ENCODE measurements around the gene APMAP. TPM values are rescaled to one million over a fixed set of nuclear protein-coding genes. Genes with fewer than 3 reads are reported as not detected.
A peak's percentile ranks its signal among the peaks of the same experiment; 100 is the strongest.

APMAP gene
- total RNA-seq, 1 donor from 2014 or later, result 180 TPM

DNA sequence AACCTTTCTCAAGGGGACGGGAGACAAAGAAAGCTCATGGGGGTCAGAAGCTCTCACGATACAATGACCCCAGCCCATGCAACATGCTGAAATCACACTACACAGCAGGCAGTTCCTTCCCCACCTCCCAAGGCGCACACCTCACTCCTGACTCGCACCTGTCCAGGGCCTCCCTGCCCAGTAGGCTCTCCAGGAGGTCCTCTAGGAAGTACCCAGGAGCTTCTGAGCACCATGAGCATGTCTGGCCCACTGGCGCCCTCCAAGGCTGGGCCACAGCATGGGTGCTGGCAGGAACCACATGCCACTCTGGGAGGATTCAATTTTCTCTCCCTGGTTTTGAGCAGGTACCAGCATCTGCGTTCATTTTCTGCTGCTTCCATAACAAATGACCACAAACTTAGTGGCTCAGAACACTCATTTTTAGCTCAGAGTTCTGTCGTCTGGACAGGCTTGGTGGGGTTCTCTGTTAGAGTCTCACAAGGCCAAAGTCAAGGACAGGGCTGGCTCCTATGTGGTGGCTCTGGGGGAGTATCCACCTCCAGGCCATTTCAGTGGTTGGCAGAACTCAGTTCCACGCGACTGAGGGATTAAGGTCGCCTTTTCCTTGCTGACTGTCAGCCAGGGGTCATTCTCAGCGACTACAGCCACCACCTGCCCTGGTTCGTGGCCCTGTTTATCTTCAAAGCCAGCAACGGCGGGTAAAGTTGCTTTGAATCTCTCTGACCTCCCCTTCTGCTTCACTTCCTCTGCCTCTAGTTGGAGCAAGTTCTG is 32.7 kb upstream of the APMAP start:
- ATAC-seq (no peak), DNase-seq (ENCODE audit: low spot score) (peak; percentile 21)

DNA sequence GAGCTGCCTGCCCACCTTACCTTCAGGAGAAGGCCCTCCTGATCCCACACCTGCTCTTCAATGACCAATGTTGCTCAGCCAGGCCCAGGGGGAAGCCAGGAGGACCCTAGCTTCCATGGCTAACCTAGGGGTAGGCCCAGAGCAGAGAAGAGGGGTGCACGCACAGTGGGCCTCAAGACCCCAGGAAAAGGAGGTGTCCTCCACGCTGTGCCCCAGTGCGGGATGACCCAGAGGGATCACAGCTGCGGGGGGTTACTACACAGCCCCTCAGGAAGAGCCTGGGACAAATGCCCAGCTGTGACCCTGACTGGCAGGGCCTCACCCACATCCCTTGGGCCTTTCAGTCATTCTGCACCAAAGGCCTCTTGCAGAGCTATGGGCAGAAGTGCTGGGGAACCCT is 31.6 kb upstream of the APMAP start:
- DNase-seq (ENCODE audit: low spot score) (peak; percentile 19), ATAC-seq (no peak)

DNA sequence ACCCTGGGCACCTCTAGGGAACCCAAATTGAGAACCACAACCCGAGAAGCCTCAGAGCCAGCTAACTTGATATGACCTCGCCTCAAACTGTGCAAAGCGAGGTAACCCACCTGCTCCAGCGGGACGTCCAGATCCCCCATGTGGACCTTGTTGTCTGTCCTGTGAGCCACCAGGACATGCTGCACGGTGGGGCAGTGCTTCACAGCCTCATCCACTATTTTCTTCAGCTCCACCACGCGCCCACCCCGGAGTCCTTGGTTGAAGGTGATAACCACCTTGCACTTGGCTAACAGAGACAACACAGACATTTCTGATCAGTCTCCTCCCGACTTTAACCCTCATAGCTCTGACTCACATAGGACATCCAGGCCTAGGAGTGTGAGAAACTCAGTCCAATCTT is 30.8 kb upstream of the APMAP start:
- DNase-seq (ENCODE audit: low spot score) (peak; percentile 37), ATAC-seq (no peak)

DNA sequence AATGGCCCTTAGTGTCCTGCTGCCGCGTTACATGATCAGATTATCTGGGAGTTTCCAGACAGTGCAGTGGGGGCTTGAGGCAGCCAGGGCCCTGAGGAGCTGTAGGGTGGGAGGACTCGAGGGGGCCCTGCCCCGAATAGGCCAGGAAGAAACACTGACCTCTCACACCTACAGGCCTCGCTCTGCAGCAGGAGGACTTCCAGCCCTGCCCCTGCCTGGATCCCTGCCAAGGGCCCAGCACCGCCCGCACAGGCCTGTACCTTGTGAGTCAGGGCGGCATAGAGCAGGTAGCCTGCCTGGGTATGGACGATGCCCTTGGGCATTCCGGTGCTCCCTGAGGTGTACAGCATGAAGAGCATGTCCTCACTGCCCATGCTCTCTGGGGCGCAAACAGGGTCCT is 30.1 kb upstream of the APMAP start:
- ATAC-seq (peak; percentile 85), DNase-seq (ENCODE audit: low spot score) (peak; percentile 73)

DNA sequence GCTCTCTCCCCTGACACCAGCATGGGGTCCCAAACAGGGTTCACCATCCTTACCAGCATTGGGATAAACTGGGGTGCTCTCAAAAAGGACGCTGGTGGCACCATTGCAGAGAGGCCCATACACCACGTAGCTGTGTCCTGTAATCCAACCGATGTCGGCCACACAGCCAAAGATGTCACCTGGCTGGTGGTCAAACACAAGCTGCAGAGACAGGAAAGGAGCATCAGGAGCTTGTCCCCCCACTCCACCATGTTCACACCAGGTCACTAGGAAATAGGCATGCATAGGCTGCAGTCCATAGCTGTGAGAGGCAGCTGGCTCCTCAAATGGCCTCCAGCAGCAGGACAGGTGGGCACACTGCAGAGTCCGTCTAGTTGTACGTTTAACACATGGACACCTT is 28.8 kb upstream of the APMAP start:
- DNase-seq (ENCODE audit: low spot score) (no peak), ATAC-seq (no peak)

DNA sequence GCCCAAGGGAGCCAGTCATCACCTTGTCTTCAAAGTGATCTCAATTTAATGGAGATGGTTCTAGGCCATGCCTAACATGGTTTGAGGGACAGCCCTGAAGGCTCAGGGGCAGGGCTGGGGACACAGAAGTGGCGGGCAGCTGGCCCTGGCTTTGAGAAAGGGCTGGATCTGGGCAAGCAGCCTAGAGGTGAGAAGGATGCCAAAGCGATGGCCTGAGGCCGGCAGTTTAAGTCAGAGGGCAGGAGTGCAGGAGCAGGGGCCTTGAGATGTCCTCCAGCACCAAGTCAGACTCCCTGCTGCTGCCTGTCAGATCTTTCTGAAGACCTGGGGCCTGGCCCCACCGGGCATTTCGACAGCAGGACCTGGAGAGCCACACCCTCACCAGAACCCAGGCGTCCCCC is 28.4 kb upstream of the APMAP start:
- peak; percentile 44 for DNase-seq (ENCODE audit: low spot score)
- peak; percentile 12 for ATAC-seq

DNA sequence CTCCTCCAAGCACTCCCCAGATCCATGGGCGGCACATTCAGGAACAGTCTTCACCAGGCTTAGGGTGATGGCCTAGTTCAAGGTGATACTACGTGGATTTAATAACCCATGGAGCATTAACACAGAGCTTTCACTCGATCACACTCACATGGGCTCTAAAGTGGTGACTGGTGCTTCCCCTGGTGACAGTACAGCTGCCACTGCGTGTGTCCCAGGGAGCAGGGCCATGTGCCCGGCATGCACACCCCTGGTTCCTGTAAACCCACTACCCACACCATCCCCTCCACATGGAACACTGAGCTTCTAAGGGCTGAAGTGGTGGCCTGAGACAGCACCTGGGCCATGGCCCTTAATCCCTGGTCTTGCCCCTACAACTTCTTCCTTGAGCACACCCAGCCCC is 27.8 kb upstream of the APMAP start:
- DNase-seq (ENCODE audit: low spot score), result peak; percentile 23
- ATAC-seq, result no peak

DNA sequence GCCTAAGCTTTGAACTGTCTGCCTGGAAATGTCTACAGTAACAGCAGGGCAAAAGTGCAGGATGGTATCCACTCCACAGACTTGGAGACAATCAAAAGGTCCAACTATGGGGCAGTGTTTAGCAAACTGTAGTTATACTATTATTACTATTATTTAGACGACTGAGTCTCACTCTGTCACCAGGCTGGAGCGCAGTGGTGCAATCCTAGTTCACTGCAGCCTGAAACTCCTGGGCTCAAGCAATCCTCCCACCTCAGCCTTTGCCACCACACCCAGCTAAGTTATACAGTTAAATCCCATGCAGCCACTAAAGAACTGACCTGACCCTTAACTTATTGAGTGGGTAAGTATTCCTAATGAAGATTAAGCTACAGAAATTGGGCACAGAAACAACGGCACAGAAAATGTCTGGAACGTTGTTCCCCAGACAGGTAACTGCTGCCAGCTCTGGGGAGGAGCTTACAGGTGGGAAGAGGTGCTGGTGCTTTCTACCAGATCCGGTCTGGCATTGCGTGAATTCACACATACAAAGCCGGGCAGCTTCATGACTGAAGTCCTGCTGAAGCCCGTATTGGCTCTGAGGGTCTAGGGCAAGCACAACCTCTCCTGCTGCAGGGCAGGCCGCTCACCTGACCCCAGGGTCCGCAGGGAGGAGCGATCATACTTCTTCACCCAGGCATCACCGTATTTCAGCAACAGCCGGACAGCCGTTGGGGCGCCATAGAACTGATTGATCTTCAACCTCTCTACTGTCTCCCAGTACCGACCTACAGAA is 27.0 kb upstream of the APMAP start:
- ATAC-seq (no peak), DNase-seq (ENCODE audit: low spot score) (peak; percentile 38)

DNA sequence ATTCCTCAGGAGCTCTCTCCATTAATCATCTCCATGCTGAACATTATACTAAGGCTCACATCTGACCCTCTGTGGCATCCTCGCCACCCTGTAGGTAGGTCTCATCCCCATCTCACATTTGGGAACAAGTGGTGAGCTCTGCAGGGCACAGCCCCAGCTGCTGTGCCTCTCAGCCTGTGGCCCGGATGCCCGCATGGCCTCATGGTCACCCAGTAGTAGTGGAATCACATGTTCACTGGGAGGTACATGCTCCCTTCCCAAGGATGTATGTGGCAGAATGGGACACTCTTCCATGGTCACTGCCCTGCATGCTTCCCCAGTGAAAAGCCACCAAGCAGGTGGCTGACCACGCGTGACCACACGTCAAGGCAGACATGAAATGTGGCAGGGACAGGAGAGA is 26.3 kb upstream of the APMAP start:
- DNase-seq (ENCODE audit: low spot score) (no peak), ATAC-seq (no peak)

DNA sequence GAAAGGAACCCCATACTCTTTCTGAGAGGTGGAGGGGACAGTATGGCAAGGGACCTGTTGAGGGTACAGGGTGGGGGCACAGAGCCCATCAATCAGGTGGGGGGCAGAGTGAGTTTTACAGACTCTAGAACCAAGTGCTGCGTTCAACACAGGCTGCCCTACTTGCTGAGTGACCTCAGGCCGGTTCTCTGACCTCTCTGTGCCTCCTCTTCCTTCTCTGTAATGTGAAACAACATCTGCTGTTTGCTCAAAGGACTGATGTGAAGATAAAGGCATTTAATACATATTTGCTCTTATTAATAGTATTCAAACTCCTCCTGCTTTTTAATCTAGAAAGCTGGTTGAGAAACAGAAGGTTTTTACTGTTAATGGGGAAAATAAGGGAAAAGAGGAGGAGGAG is 25.9 kb upstream of the APMAP start:
- ATAC-seq (no peak), DNase-seq (ENCODE audit: low spot score) (no peak)

DNA sequence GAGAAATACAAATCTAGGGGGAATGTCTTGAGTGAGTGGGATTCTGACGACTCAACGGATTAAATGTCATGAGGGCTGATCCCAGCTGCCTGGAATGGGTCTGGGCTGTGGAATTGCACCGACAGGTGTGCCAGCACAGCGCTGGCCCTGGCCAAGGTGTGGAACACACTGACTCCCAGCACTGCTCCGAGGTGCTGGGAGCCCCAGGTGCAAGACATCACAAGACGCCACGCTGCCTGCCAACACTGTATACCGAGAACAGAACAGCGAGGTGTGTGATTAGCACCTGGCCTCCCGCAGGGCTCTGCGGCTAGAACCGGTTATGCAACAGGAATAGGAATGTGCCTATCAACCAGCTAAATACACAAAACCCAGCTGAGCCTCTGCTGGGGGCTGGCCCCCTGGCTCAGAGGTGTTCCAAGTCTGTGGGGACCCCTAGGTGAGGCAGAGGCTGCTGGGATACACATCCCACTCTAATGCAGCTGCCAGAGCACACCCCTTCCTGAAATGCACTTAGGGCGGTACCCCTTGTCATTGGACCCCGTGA is 24.8 kb upstream of the APMAP start:
- peak; percentile 85 for ATAC-seq
- no peak for DNase-seq (ENCODE audit: low spot score)

DNA sequence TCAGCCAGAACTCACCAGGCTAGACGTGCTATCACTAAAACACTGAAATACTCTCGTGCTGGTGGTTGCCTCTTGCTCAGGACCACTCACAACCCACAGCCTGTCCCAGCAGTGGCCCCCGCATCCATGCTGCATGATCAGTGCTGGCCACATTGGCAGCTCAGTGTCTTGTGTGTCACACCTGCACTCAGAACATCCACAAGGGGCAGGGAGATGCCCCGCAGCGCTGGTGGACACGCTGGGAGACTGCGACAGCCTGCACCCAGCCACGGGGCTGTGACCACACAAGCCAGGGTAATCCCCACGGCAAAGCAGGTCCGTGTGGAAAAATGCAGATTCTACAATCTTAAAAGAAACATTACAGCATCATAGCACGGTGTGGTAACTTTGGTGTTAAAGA is 23.9 kb upstream of the APMAP start:
- no peak for DNase-seq (ENCODE audit: low spot score)

DNA sequence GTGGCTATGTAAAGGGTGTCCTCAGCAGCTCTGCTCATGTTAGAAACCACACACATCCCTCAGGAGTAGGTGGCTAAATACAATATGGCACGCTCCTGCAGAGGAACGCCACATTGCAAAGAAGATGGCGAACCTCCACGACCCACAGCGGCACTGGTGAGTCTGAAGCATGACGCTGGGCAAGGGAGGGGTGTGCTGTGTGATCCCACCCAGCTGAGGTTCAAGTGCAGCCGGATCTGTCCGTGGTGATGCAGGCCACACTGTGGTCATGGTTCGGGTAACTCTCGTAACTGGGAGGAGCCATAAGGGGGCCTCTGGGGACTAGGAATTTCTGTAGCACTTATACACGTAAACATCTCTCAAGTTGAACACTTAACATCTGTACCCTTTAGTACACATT is 23.4 kb upstream of the APMAP start:
- ATAC-seq (no peak), DNase-seq (ENCODE audit: low spot score) (no peak)

More for the DNA sequence above, 23.9 kb upstream of the APMAP start:
- no peak for ATAC-seq

DNA sequence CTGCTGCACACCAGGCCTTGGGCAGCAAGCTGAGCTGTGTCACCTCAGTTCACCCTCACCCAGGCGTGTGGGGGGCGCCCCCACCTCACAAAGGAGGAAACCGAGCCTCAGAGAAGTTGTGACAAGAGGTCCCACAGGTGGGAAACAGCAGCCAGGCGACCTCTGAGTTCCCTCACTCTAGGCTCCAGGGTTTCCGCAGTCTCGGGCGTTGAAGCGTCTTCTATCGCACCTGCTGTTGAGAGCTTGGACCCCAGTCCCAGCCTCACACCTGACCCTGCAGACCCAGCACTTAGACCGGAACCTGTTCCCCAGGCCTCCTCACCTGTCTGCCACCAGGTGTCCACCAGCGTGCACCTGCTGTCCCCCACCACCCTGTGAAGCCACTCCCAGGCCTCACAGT is 22.3 kb upstream of the APMAP start:
- DNase-seq (ENCODE audit: low spot score), result peak; percentile 31

DNA sequence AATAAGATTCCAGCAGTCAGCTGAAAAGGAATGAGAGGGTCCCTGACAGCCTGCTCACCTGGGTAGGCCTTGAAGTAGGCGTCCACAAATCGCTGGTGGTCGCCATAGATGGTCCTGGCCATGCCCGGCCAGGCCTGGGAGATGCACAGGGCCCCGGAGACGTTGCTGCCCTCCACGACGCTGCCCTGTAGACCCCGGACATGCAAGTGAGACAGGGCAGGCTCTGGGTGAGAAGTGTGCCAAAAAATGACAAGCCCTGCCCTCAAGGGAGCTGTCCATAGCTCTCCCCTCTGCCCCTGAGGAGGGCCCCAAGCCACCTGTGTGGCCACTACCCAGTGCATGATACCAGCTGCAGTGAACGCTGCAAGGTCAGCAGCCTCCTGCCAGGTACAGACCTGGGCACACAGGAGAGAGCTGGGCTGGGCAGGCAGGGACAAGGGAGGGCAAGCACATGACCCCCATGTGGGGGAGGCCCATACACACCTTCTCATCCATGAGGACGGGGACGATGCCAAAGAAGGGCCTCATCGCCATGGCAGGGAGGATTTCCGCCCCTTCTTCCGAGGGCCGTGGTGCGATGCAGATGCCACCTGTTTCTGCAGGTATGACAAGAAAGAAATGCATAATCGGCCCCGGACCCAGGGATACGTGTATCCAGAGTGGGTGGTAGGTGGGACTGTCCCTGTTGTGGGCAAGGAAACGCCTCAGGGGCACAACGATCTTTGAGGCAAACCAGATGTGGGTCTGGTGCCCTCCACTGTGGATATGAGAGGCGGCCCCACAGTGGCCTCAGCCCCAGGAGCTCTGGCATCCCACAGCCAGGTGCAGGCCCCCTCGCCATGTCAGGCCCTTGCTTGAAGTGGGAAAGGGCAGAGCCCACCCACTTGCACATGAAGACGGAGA is 21.2 kb upstream of the APMAP start:
- DNase-seq (ENCODE audit: low spot score), result peak; percentile 42
- no peak for ATAC-seq

More for the DNA sequence above, 22.3 kb upstream of the APMAP start:
- no peak for ATAC-seq

DNA sequence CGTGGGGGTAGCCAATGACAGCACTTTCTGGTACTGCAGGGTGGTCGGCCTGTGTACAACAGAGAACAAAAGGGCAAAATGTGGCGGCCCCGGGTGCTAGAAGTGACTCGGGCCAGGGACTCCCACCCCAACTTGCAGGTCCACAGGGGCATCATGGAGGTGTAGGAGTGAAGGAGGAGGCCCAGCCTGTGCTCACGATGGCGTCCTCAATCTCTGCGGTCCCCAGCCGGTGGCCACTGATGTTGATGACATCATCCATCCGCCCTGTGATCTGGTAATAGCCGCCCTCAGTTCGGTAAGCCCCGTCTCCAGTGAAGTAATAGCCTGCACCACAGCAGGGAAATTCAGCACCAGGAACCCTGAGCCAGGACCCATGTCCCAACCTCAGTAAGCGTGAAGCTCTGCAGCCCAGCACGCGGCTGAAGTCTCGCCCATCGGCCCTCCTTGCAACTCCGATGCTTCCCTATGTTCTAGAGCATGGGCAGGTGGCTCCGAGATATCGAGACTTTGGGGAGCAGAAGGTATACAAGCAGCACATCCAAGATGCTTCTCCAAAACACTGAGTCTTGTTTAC is 20.2 kb upstream of the APMAP start:
- ATAC-seq, result no peak
- peak; percentile 44 for DNase-seq (ENCODE audit: low spot score)

DNA sequence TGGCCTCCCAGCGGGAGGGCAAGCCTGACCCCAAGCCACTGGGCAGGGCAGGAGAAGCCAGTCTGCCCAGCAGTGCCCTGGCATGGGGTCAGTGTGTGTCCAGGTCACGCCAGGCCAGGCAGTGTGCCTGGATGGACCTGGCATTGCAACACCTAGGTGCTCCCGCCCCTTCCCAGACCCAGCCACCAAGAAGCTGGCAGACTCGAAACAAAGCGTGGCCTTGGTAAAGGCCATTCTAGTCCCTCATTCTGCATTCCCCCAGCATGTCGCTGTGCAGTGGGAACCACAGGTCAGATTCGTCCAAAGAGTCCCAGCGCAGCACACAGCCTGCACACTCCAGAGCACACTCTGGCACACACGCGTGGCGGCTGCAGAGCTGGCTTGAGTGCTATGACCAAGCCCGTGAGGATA is 19.3 kb upstream of the APMAP start:
- ATAC-seq (peak; percentile 95), DNase-seq (ENCODE audit: low spot score) (peak; percentile 97)

DNA sequence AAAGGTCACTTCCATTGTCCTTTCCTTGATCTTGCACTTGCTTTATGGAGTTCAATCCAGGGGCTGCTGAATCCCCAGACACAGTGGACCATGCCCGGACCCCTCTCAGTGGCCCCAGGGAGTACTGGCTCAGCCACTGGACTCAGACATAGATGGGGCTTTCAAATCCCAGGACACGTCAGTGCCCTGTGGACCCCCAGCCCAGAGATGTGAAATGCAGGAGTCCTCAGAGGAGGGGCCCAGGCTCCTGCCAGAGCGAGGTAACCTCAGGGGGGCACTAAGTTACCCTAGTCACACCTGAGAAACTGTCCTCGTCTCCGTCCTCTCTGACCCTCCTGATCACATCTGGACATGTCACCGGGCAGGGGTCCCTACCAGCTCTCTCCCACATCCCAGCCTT is 18.7 kb upstream of the APMAP start:
- DNase-seq (ENCODE audit: low spot score) (peak; percentile 46), ATAC-seq (no peak)

DNA sequence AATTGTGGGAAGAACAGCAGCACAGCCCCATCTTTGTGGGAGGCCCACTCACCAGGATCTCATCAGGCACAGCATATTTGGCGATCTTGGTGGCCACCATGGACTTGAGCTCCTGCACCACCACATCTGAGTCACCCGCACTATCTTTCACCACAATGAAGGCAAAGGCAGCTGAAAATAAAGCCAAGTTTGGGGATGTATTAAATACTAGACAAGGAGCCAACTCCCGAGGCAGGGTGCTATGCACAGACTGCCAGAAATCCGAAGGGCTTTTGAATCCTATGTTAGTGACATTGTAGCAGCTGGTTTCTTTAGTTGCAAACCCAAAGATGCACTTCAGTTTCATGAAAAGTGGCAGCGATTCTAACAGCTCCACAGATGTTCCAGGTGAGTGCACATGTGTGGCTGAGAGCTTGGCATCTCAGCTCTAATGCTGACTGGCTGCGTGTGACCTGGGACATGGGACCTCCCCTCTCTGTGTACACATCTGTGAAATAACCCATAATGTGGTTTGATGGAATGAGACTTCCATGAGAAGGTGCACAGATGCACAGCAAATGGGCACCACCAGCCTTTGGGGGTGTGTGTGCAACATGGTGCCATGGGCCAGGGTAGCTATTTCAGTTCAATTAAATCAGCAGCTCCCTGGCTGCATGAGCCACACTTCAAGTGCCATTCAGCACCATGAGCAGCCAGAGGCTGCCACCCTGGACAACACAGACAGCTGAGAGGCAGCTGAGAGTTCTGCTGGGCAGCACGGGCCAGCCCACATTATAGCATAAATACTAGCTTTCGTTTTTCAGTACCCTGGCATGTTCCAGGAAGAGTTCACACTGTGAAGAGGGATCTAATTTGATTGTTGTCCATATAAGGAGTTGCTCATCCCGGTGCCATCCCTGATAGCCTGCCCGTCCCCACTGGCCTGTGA is 16.9 kb upstream of the APMAP start:
- no peak for ATAC-seq
- DNase-seq (ENCODE audit: low spot score), result peak; percentile 19
